BE2C (cell line): Measurements from ENCODE around the gene PPFIA4.

Experiments
- DNase-seq: peaks from one replicate; pipeline ENCODE4 v3.0.0-alpha.2; 2020
- H3K27me3 ChIP-seq: fragments of 250-450 bp; sonication (Bioruptor Pico); 2 replicates; pipeline ENCODE4 v1.5.1; 2020; ENCODE audit warnings: mild to moderate bottlenecking
- H3K36me3 ChIP-seq: fragments of 250-450 bp; sonication (Bioruptor Pico); 2 replicates; pipeline ENCODE4 v1.5.1; 2020; ENCODE audit warnings: mild to moderate bottlenecking
- H3K4me1 ChIP-seq: fragments of 250-450 bp; sonication (Bioruptor Pico); 2 replicates; pipeline ENCODE4 v1.5.1; 2020
- H3K4me3 ChIP-seq: 2 replicates; pipeline ENCODE4 v1.5.1; 2011; ENCODE audit warnings: low read depth, low read length
- H3K9me3 ChIP-seq: fragments of 250-450 bp; sonication (Bioruptor Pico); 2 replicates; pipeline ENCODE4 v1.5.1; 2020
- TF ChIP-seq, protein P1 (sequence below): IDR thresholded peaks from 2 replicates; pipeline ENCODE4 v1.5.1; 2012; ENCODE audit warnings: mild to moderate bottlenecking, low read depth, low read length

The PPFIA4 gene

DNA sequence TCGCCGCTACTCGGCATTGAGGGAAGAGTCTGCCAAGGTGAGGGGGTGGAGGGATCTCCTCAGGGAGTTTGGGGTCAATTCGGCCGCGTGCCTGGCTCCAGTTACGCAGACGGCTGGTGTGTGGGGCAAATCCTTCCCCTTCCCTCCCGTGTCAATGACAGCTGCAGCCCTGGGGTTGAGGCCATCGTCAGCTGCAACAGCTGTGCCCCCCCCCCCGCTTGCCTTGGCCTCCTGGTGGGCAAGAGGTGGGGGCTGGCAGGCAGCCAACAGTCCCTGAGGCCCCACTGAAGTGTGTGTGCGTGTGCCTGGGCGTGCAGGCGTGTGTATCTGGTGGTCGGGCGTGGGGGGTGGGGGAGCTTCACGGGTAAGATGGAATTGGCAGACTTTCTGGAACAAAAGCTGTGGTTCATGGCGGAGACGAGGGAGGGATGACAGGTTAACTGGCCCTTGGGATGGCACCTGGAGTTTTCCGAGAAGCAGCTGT lies 25.6 kb downstream of the PPFIA4 start:
- Histone ChIP-seq H3K4me1 (peaks cover 23% of the 10 kb centered on the region), H3K4me3 (peak overlapping the region; percentile 27), H3K36me3 (no peaks in the 10 kb centered on the region), H3K9me3 (no peaks in the 10 kb centered on the region), H3K27me3 (no peaks in the 10 kb centered on the region)
- peak; percentile 88 for DNase-seq
- TF ChIP-seq, protein P1, sequence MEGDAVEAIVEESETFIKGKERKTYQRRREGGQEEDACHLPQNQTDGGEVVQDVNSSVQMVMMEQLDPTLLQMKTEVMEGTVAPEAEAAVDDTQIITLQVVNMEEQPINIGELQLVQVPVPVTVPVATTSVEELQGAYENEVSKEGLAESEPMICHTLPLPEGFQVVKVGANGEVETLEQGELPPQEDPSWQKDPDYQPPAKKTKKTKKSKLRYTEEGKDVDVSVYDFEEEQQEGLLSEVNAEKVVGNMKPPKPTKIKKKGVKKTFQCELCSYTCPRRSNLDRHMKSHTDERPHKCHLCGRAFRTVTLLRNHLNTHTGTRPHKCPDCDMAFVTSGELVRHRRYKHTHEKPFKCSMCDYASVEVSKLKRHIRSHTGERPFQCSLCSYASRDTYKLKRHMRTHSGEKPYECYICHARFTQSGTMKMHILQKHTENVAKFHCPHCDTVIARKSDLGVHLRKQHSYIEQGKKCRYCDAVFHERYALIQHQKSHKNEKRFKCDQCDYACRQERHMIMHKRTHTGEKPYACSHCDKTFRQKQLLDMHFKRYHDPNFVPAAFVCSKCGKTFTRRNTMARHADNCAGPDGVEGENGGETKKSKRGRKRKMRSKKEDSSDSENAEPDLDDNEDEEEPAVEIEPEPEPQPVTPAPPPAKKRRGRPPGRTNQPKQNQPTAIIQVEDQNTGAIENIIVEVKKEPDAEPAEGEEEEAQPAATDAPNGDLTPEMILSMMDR: no peak

DNA sequence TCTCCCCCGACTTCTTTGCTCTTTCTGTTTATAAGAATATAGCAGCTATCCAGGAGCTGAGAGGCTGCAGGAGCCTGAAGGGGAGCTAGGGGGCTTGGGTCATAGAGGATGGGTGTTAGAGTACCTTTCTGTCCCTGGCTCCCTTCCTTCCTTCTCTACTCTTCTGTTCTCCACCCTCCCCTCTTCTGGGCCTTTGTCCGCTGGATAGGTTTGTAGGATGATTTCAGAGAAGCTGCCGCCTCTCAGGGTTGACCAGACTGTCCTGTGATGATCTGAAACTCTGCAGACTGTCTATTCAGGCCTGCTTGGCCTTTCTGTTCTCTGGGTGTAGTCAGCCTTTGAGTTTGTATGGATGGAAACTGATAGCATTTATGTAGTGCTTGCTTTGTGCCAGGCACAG lies 26.3 kb downstream of the PPFIA4 start:
- peaks cover 17% of the 10 kb centered on the region for H3K4me1 ChIP-seq
- DNase-seq: no peak
- no peaks in the 10 kb centered on the region for H3K9me3 ChIP-seq
- TF ChIP-seq, protein P1: no peak
- H3K36me3 ChIP-seq: no peaks in the 10 kb centered on the region
- H3K4me3 ChIP-seq: no peak overlapping the region; the same call in 1 of the 2 replicates
- no peaks in the 10 kb centered on the region for H3K27me3 ChIP-seq

GRCh38 chr1:203054184-203054583 lies 27.9 kb downstream of the PPFIA4 start:
- DNase-seq: no peak
- H3K4me1 ChIP-seq: peaks cover 27% of the 10 kb centered on the region
- TF ChIP-seq, protein P1: no peak
- no peaks in the 10 kb centered on the region for H3K27me3 ChIP-seq
- no peak overlapping the region for H3K4me3 ChIP-seq
- H3K36me3 ChIP-seq: no peaks in the 10 kb centered on the region
- H3K9me3 ChIP-seq: no peaks in the 10 kb centered on the region

- H3K4me1 ChIP-seq: peaks cover 27% of the 10 kb centered on the region
- H3K27me3 ChIP-seq: no peaks in the 10 kb centered on the region
- no peak for DNase-seq
- no peaks in the 10 kb centered on the region for H3K36me3 ChIP-seq
- TF ChIP-seq, protein P1: no peak
- no peak overlapping the region for H3K4me3 ChIP-seq
- no peaks in the 10 kb centered on the region for H3K9me3 ChIP-seq
These were observed 28.4 kb downstream of the PPFIA4 start for GRCh38 chr1:203054642-203055041.

- Histone ChIP-seq H3K9me3 (no peaks in the 10 kb centered on the region), H3K4me3 (no peak overlapping the region), H3K4me1 (peaks cover 27% of the 10 kb centered on the region), H3K27me3 (no peaks in the 10 kb centered on the region), H3K36me3 (no peaks in the 10 kb centered on the region)
- TF ChIP-seq, protein P1: peak; percentile 33
- DNase-seq: peak; percentile 33
These were observed 29.0 kb downstream of the PPFIA4 start for GRCh38 chr1:203055161-203055799.

DNA sequence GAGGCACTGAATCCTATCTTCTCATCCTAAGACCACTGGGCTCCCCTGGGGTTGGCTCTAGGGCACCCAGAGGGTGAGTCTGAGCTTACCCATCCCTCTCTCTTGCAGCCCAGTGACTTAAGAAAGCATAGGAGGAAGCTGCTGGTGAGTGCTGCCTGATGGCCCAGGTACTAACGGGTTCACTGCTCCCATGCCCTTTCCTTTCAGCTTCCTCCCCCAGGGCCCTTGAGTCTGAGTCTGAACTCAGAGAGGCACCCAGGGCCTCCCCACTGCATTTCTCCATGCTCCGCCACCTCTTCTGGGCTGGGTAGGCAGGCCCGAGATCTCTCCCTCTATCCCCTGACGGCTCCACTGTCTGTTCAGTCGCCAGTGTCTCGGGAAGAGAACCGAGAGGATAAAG lies 29.7 kb downstream of the PPFIA4 start:
- no peak for DNase-seq
- Histone ChIP-seq H3K4me1 (peaks cover 27% of the 10 kb centered on the region), H3K4me3 (no peak overlapping the region), H3K27me3 (no peaks in the 10 kb centered on the region), H3K9me3 (no peaks in the 10 kb centered on the region), H3K36me3 (no peaks in the 10 kb centered on the region)
- TF ChIP-seq, protein P1: no peak
